GM12875 (cell line): ENCODE measurements around the gene STAT6.

Source experiments
- H3K4me3 ChIP-seq: one replicate; pipeline ENCODE4 v1.5.1; 2011; ENCODE audit warnings: low read depth, low read length, control low read depth
- TF ChIP-seq, protein P1 (sequence below): IDR thresholded peaks from 2 replicates; pipeline ENCODE4 v1.5.1; 2011; ENCODE audit warnings: low read depth, mild to moderate bottlenecking, control low read depth, inconsistent platforms, low read length, moderate library complexity, borderline replicate concordance; ENCODE audit not compliant: insufficient read depth

The STAT6 gene

DNA sequence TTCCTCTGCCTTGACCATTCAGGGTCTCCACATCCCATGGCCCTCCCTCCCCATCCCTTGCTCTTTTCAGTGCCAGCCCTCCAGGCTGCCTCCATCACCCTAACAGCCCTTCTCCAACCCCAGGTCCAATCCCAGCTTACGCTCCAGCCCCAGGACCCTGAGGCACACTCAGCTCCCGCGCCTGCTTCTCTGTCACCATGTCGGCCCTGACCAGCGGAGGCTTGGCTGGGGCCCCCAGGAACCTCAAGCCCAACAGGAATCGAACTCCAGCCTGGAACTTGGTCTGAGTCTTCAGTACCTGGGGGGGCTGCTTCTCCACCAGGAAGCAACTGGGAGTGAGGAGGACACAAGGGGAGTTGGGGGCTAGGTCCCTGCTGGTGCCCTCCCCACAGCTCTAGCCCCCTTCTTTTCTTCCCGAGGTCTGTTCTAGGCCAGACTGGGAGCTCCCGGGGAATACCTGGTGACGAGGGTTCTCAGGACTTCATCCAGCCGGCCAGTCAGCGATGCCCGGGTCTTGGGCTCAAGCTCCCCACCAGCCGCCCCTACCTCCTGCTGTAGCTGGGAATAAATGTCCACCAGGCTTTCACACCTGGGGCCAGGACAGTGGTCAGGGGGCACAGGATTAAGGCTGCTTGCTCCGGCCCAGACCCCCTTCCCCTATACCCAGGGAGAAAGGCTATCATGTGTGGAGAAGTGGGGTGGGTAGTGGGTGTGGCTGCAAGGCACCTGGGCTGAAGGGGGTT, 6.0 kb downstream of the STAT6 start:
- H3K4me3 ChIP-seq: no peak overlapping the region
- TF ChIP-seq, protein P1, sequence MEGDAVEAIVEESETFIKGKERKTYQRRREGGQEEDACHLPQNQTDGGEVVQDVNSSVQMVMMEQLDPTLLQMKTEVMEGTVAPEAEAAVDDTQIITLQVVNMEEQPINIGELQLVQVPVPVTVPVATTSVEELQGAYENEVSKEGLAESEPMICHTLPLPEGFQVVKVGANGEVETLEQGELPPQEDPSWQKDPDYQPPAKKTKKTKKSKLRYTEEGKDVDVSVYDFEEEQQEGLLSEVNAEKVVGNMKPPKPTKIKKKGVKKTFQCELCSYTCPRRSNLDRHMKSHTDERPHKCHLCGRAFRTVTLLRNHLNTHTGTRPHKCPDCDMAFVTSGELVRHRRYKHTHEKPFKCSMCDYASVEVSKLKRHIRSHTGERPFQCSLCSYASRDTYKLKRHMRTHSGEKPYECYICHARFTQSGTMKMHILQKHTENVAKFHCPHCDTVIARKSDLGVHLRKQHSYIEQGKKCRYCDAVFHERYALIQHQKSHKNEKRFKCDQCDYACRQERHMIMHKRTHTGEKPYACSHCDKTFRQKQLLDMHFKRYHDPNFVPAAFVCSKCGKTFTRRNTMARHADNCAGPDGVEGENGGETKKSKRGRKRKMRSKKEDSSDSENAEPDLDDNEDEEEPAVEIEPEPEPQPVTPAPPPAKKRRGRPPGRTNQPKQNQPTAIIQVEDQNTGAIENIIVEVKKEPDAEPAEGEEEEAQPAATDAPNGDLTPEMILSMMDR: no peak

DNA sequence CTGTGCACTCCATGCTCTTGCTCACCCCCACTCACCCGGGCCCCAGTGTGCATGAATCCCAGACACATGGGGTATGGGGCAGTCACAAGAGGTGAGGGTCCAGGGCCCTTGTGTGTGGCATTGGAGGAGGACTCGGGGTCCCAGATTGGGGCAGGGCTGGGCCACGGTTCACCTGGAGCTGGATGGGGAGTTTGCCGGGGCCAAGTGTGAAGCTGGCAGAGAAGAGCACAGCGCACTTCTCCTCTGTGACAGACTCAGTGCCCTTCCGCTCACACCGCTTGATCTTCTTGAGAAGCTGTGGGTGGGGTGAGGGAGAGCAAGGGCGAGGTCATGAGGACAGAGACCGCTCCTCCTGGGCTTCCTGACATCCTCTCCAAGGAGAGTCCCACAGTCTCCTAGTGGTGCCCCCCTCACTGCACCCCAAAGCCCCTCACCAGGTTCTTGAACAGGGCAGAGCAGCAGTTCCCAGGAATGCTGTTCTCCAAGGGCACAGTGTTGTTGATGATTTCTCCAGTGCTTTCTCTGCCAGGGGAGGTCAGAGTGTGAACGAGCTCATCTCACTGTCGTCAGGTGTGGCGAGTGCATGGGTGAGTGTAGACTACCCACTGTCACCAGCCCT, 6.8 kb downstream of the STAT6 start:
- TF ChIP-seq, protein P1: no peak
- no peak overlapping the region for H3K4me3 ChIP-seq

DNA sequence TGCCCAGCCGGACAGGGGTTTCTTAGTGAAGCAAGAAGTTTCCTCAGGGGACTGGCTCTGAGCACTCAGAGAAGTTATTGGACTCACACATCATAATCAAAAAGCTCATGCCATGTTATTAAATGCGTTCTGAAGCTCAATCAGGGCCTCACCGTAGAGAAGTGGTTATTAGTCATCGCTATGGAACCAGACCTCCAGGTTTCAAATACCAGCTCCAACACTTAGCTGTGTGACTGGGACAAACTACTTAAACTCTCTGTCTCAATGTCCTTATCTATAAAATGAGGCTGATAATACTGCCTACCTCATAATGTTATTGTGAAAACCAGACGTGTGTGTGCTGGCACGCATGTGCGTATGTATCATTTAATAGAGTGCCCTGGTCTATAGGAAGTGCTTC, 7.3 kb downstream of the STAT6 start:
- TF ChIP-seq, protein P1: no peak

GRCh38 chr12:57101892-57102695, 9.1 kb downstream of the STAT6 start:
- H3K4me3 ChIP-seq: no peak overlapping the region
- TF ChIP-seq, protein P1: no peak

More for the DNA sequence above, 7.3 kb downstream of the STAT6 start:
- H3K4me3 ChIP-seq: no peak overlapping the region

DNA sequence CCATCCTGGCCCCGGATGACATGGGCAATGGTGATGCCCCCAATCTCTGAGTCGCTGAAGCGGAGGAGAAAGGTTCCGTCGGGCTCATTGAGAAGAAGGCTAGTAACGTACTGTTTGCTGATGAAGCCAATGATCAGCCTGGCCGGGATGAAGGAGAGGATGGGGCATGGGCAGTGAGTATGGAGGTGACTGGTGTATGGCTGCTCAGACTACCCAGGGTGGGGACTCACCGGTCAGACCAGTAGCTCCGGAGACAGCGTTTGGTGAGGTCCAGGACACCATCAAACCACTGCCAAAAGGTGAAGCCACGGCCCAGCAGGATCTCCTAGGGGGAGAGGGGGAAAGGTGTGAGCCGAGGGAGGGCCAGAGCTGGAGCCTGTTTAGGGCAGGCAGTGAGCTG, 11.4 kb downstream of the STAT6 start:
- no peak overlapping the region for H3K4me3 ChIP-seq
- TF ChIP-seq, protein P1: no peak

- TF ChIP-seq, protein P1: no peak
- H3K4me3 ChIP-seq: no peak overlapping the region
Observed at GRCh38 chr12:57099047-57099714, 12.0 kb downstream of the STAT6 start.
